ENCODE measurements around the gene BMF. TPM values are rescaled to one million over a fixed set of nuclear protein-coding genes. Genes with fewer than 3 reads are reported as not detected.

Gene BMF
- polyA plus RNA-seq, 3 donors: 5.6 to 59.6 (median 6.5) TPM

DNA sequence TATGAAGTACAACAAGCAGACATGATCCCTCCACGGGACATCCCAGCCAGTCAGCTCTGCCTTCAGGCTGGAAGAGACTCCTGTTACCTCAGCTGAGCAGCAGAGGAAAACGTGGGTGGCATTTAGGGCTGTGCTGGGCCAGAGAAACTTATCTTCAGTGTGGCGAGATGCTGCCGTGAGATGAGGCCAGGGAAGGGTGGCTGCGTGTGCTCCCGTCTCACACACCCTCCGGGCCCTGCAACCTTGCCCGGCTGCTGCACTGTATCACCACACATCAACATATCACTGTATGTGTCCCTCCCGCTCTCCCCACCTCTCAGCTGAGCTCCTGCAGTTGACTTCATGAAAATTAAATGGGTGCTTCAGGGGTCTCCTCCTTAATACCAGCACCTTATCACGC is 23.4 kb downstream of the BMF start:
- Histone ChIP-seq H3K9me3 (replicated peaks in 1 of 2; ENCODE audit: control insufficient read depth in 1 of 2, insufficient read depth in 1 of 2, low read length in 2 of 2) (no peaks in the 10 kb centered on the region), H2AFZ (ENCODE audit: insufficient read depth, low read depth, low read length, poor library complexity, severe bottlenecking) (no peak overlapping the region), H3K4me3 (replicated peaks in 1 of 3; ENCODE audit: low read depth in 2 of 3, low read length in 3 of 3) (no peak overlapping the region), H4K20me1 (ENCODE audit: insufficient read depth, low read length) (no peaks in the 10 kb centered on the region), H3K36me3 (replicated peaks in 1 of 2; ENCODE audit: control insufficient read depth in 1 of 2, insufficient read depth in 2 of 2, low read length in 2 of 2) (peaks cover 11 to 12% of the 10 kb centered on the region in 2 donors), H3K4me1 (ENCODE audit: control insufficient read depth in 1 of 2, insufficient read depth in 2 of 2, low read length in 2 of 2) (peaks cover 27 to 48% of the 10 kb centered on the region in 2 donors), H3K79me2 (ENCODE audit: insufficient read depth, low read length) (no peaks in the 10 kb centered on the region), H3K4me2 (replicated peaks; ENCODE audit: extremely low read depth, low read length, poor library complexity, severe bottlenecking) (no peak overlapping the region), H3K9ac (ENCODE audit: insufficient read depth, low read length, poor library complexity, severe bottlenecking) (no peak overlapping the region), H3K27me3 (ENCODE audit: control insufficient read depth in 2 of 2, insufficient read depth in 2 of 2, low read length in 2 of 2) (no peaks in the 10 kb centered on the region), H3K27ac (ENCODE audit: low read depth in 1 of 2, low read length in 2 of 2) (no peak overlapping the region)
- Mint-ChIP-seq H3K27me3 (ENCODE audit: low read depth in 3 of 3) (peaks cover 3 to 4% (median 4%) of the 10 kb centered on the region in 3 donors), H3K4me3 (no peak overlapping the region), H3K4me1 (peaks cover 45% of the 10 kb centered on the region), H3K27ac (no peak overlapping the region), H3K36me3 (peaks cover 12 to 14% of the 10 kb centered on the region in 2 donors), H3K9me3 (peaks cover 0 to 2% (median 0%) of the 10 kb centered on the region in 7 donors)
- WGBS (ENCODE audit: insufficient coverage): 80% methylated on average over 7 of the region's 10 CpGs
- TF ChIP-seq, protein P1, sequence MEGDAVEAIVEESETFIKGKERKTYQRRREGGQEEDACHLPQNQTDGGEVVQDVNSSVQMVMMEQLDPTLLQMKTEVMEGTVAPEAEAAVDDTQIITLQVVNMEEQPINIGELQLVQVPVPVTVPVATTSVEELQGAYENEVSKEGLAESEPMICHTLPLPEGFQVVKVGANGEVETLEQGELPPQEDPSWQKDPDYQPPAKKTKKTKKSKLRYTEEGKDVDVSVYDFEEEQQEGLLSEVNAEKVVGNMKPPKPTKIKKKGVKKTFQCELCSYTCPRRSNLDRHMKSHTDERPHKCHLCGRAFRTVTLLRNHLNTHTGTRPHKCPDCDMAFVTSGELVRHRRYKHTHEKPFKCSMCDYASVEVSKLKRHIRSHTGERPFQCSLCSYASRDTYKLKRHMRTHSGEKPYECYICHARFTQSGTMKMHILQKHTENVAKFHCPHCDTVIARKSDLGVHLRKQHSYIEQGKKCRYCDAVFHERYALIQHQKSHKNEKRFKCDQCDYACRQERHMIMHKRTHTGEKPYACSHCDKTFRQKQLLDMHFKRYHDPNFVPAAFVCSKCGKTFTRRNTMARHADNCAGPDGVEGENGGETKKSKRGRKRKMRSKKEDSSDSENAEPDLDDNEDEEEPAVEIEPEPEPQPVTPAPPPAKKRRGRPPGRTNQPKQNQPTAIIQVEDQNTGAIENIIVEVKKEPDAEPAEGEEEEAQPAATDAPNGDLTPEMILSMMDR (IDR thresholded peaks at IDR 0.05): no peak
- DNase-seq: no peak
- intact Hi-C loops (cut with micrococcal nuclease): no loop called here

DNA sequence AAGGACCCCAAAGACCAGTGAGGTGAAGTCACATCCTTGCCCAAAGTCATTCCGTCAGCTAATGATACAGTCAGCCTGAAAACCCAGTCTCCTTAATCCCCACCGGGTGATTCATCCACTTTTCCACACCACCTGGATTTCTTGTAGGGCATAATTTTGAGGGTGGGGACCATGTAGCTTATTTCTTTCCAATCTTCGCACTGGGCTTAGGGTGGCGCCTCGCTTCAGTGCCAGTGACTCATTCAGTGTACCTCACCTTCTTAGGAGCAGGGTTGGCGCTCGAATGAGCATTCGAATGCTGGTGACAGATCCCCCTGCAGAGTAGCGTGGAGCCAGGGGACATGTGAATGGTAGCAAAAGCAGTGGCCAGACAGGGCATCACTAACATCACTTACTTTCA is 24.0 kb downstream of the BMF start:
- Mint-ChIP-seq H3K4me3 (no peak overlapping the region), H3K4me1 (peaks cover 45% of the 10 kb centered on the region), H3K36me3 (peaks cover 6 to 8% of the 10 kb centered on the region in 2 donors), H3K27ac (no peak overlapping the region), H3K9me3 (peaks cover 0 to 2% (median 0%) of the 10 kb centered on the region in 7 donors), H3K27me3 (ENCODE audit: low read depth in 3 of 3) (peaks cover 3 to 4% (median 4%) of the 10 kb centered on the region in 3 donors)
- Histone ChIP-seq H3K79me2 (ENCODE audit: insufficient read depth, low read length) (no peaks in the 10 kb centered on the region), H3K4me1 (ENCODE audit: control insufficient read depth in 1 of 2, insufficient read depth in 2 of 2, low read length in 2 of 2) (peaks cover 27 to 48% of the 10 kb centered on the region in 2 donors), H3K4me2 (replicated peaks; ENCODE audit: extremely low read depth, low read length, poor library complexity, severe bottlenecking) (no peak overlapping the region), H4K20me1 (ENCODE audit: insufficient read depth, low read length) (no peaks in the 10 kb centered on the region), H3K9me3 (replicated peaks in 1 of 2; ENCODE audit: control insufficient read depth in 1 of 2, insufficient read depth in 1 of 2, low read length in 2 of 2) (no peaks in the 10 kb centered on the region), H3K27me3 (ENCODE audit: control insufficient read depth in 2 of 2, insufficient read depth in 2 of 2, low read length in 2 of 2) (no peaks in the 10 kb centered on the region), H3K9ac (ENCODE audit: insufficient read depth, low read length, poor library complexity, severe bottlenecking) (no peak overlapping the region), H3K27ac (ENCODE audit: low read depth in 1 of 2, low read length in 2 of 2) (no peak overlapping the region), H2AFZ (ENCODE audit: insufficient read depth, low read depth, low read length, poor library complexity, severe bottlenecking) (no peak overlapping the region), H3K4me3 (replicated peaks in 1 of 3; ENCODE audit: low read depth in 2 of 3, low read length in 3 of 3) (no peak overlapping the region), H3K36me3 (replicated peaks in 1 of 2; ENCODE audit: control insufficient read depth in 1 of 2, insufficient read depth in 2 of 2, low read length in 2 of 2) (peaks cover 5 to 6% of the 10 kb centered on the region in 2 donors)
- TF ChIP-seq, protein P1 (IDR thresholded peaks at IDR 0.05): no peak
- WGBS (ENCODE audit: insufficient coverage): 94% methylated on average over 3 of the region's 9 CpGs
- DNase-seq: no peak
- intact Hi-C loops (cut with micrococcal nuclease): loop anchor here in 1 of 2 donors (5.0 kb wide), 1 partner anchor 37 kb away; no protein-coding TSS in a partner anchor

Data from CD14-positive monocyte (primary cell).